DMS53 (cell line): ENCODE data around the gene KERA.
"Not testable (repeated sequence)": the region's sequence is repeated elsewhere in the genome, so short reads cannot be mapped to it uniquely, and the experiment has no call there.

Experiments used
- DNase-seq: peaks from one replicate; lab custom pipeline; 2025; lab: John Stamatoyannopoulos, UW

The KERA gene, protein sequence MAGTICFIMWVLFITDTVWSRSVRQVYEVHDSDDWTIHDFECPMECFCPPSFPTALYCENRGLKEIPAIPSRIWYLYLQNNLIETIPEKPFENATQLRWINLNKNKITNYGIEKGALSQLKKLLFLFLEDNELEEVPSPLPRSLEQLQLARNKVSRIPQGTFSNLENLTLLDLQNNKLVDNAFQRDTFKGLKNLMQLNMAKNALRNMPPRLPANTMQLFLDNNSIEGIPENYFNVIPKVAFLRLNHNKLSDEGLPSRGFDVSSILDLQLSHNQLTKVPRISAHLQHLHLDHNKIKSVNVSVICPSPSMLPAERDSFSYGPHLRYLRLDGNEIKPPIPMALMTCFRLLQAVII

DNA sequence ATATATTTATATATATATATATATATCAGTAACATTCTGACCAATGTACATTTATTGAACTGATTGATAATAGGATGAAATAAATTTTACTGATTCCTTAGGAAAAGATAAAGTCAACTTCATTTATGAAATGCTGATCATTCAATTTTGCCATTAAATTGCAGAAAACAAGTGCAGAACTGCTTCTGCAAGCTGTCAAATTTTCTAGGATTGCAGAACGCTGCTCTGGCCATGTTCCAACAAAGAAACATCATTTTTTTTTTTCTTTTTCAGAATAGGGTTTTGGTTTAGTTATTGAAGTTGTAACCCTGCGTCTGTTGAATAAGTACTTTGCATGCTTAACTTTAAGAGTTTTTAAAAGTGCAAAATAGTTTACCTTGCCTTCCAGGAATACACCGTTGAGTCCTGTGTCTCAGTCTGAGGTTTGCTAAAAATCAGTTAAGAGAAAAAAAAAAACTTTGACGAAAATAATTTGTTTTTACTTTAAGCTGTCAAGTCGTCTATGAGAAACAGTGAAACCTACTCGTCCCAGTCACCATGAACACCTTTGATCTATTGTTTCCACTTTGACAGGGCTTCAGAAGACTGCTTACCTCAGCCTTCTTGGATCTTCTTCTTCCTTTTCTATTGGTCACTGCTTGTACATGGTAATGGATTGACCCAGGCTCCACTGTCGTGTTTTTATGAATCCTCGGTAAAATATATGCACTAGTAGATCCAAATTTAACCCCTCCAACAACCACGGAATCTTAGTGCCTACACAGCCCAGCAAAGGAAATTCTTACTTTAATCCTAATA is at the start of gene KERA:
TSS of gene KERA (minus strand) at position 657 of the 798 bp plus-strand sequence. CDS start 1,743 bp downstream, outside the sequence.
- DNase-seq = no peak

DNA sequence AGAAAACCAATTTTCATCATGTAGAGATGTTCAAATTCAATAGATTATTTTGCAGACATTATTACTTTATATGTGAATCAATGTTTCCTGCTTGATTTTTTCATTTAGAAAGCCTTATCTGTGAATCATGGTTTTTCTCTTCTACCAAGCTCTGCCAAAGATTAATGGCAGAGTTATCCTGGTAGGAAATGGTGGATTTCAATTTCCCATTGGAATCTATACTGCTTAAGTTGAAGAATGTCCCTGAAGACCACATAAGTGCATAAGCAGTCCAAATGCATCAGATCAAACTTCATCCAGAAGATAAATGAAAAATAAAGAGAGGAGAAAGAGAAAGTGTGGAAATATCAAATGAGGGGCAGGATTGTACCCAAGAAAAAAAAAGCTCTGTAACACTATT is 48.5 kb upstream of the KERA start:
- DNase-seq = no peak

DNA sequence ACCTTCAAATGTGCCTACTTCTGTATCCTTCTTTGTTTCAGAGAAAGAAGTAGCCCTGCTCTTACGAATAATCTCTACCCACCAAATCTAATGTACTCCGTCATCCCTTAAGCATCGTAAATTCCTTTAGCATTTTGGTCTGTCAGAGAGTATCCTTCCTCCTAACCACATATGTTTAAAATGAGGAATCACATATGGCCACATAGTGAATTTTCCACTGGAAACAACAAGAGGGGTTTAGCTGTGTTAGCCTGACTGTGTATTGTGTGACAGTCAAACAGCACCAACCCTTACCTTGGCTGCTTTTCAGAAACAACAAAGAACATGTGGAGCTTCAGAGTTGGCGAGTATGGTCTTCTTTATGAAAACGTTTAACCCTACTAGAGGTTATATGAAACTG is 48.0 kb upstream of the KERA start:
- no peak for DNase-seq

- no peak for DNase-seq
Observed at GRCh38 chr12:91104812-91105466, 47.1 kb upstream of the KERA start.

DNA sequence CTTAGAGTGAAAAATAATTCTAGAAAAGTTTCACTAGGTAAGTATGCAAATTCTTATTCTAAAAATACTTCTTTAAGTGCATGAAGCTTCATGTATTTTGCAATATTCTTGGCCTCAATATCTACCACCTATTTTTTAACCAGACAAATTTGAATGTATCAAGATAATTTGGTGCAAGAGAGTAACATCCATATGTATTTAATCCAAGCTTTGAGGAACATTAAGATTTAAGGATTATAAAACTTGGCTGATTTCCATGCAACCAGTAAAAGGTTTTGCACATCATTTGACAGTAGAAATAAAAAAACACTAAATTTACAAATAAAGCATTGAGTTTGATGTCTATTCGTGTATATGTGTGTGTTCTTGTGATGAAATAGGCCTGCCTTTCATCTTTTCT is 45.8 kb upstream of the KERA start:
- DNase-seq = no peak

GRCh38 chr12:91103101-91103500 is 45.3 kb upstream of the KERA start:
- no peak for DNase-seq

DNA sequence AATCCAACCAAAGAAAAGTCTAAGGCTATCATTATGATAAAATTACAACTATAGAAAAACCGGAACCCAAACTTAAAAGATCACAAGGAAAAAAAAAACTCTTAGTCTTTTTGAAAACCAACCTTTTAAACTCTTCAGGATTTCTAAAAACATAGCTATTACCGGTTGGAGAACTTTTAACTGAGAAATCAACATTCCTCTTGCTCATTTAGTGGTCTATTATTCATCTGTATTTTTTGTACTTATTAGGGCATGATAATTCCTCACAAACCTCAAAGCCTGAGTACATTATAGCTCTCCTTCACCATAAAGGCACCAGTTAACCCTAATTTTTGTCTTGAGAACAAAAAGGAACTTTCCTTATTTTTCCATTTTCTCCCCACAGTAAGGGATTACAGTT is 43.1 kb upstream of the KERA start:
- DNase-seq = no peak

DNA sequence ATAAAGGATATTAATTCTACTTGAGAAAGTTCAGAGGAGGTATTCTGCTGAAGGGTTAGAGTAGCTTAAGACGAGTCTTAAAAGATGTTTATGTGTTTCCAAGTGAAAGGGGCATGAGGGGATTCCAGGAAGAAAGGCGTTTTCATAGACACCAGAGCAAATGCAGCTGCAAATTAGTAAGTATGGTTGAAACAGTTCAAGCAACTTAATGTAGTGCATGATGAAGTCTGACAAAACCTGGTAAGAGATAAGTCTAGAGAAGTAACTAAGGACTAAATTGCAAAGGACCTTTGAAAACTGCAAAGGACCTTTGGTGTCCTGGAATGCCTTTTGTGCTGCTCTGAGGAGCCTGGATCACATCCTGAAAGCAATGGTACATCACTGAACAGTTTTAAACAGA is 42.0 kb upstream of the KERA start:
- no peak for DNase-seq

- no peak for DNase-seq
Observed at GRCh38 chr12:91099341-91099740, 41.5 kb upstream of the KERA start.

GRCh38 chr12:91098941-91099340 is 41.1 kb upstream of the KERA start:
- no peak for DNase-seq

GRCh38 chr12:91098461-91098860 is 40.6 kb upstream of the KERA start:
- DNase-seq = no peak

GRCh38 chr12:91094957-91095356 is 37.1 kb upstream of the KERA start:
- DNase-seq = no peak

DNA sequence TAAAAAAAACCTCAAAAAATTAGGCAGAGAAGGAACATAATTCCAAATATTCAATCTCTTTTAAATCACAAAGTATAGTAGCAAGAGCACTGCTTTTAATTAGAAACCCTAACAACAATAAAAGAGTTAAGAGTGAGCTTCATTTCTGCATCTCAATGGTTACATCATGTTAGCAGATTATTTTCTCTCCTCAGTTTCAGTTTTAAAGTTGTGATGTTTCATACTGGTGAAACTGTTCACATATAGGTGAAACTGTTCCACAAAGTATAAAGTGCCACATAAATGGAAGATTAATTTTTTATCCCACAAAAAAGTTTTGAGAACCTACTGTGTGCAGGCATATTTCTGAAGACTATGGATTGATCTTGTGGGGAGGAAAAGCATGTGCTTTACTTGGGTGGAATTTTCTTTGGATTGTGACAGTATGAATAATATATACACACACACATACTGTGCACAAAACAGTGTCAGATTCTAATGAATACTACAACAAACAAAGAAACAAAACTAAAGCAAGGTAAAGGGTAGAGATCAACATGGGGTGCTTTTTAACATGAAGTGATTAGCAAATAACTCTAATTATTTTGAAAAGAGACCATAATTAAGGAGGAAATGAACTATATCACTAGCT is 36.3 kb upstream of the KERA start:
- DNase-seq = no peak

DNA sequence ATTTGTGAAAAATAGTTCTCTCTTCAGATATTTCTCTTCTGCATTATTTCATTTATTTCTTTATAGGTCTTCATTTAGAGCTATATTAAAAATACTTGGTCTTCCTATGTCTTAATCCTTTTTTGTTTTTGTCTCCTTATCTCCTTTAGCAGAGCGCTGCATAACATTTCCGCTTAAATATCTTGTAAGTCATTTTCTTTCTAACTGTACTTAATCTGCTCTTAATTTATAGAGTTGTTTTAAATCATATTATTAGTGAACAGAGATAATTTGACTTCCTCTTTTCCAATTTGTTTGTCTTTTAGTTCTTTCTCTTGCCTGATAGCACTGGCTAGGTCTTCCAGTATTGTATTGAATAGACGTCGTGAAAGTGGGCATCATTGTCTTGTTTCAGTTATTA is 35.5 kb upstream of the KERA start:
- no peak for DNase-seq

GRCh38 chr12:91091916-91092715 is 34.3 kb upstream of the KERA start:
- no peak for DNase-seq

GRCh38 chr12:91089953-91090352 is 32.1 kb upstream of the KERA start:
- not testable (repeated sequence) for DNase-seq

GRCh38 chr12:91080041-91080440 is 22.2 kb upstream of the KERA start:
- no peak for DNase-seq

- no peak for DNase-seq
Observed at GRCh38 chr12:91078501-91078900, 20.7 kb upstream of the KERA start.

GRCh38 chr12:91077228-91077954 is 19.6 kb upstream of the KERA start:
- DNase-seq = no peak

GRCh38 chr12:91074851-91075250 is 17.0 kb upstream of the KERA start:
- peak; percentile 85 for DNase-seq

DNA sequence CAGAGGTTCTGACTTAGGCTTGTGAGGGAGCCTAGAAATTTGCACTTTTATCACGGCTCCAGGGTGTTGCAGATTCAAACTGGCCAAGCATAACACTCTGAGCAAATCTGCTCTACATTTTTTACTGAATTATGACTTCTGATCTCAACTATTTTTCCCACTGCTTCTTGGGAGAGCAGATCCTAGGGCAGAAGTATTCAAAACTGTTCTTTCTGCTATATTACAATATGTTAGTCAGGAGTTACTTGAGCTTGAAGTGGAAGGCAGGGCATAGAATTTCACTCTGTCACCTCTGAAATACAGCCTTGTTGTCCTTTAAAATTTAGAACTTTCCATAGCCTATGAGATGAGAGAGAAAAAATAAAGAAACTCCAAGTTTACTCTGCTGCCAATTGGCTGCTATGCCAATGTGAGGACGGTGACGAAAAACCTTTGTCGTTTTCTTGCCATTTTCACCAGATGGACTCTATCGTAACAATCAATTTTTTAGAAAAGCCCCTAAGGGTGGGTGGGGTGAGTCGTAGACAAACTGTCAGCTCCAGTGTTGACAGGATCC is 16.4 kb upstream of the KERA start:
- peak; percentile 33 for DNase-seq
